Neuronal stem cell (in vitro differentiated cells): ENCODE measurements around the gene ACAD9.
A peak's percentile ranks its signal among the peaks of the same experiment; 100 is the strongest.

Experiments
- DNase-seq: peaks from one replicate; pipeline ENCODE4 v3.0.0-alpha.2; 2013; ENCODE audit warnings: low spot score
- H2AFZ ChIP-seq: one replicate; pipeline ENCODE4 v1.6.1; 2013; ENCODE audit warnings: mild to moderate bottlenecking, low read length, inconsistent platforms
- H2AK5ac ChIP-seq: 2 replicates; pipeline ENCODE4 v1.6.1; 2013; ENCODE audit warnings: low read depth, mild to moderate bottlenecking, inconsistent platforms, low read length, moderate library complexity, mixed read lengths
- H2BK120ac ChIP-seq: 2 replicates; pipeline ENCODE4 v1.6.1; 2013; ENCODE audit warnings: low read depth, mild to moderate bottlenecking, inconsistent platforms, low read length, moderate library complexity, mixed read lengths
- H2BK12ac ChIP-seq: one replicate; pipeline ENCODE4 v1.6.1; 2013; ENCODE audit warnings: low read length, inconsistent platforms
- H2BK15ac ChIP-seq: 2 replicates; pipeline ENCODE4 v1.6.1; 2013; ENCODE audit warnings: mild to moderate bottlenecking, low read length, inconsistent platforms, mixed read lengths
- H2BK5ac ChIP-seq: one replicate; pipeline ENCODE4 v1.6.1; 2013; ENCODE audit warnings: inconsistent platforms, mild to moderate bottlenecking, low read length, moderate library complexity
- H3K14ac ChIP-seq: one replicate; pipeline ENCODE4 v1.6.1; 2013; ENCODE audit warnings: low read length, inconsistent platforms
- H3K18ac ChIP-seq: 2 replicates; pipeline ENCODE4 v1.6.1; 2013; ENCODE audit warnings: low read length, inconsistent platforms
- H3K23ac ChIP-seq: 2 replicates; pipeline ENCODE4 v1.6.1; 2013; ENCODE audit warnings: low read depth, mild to moderate bottlenecking, mixed read lengths, low read length, inconsistent platforms; ENCODE audit not compliant: poor library complexity
- H3K27ac ChIP-seq: replicated peaks from 3 replicates; pipeline ENCODE4 v1.5.1; 2013; ENCODE audit warnings: low read length, inconsistent platforms
- H3K27me3 ChIP-seq, 3 experiments: 2 replicates each; pipeline ENCODE4 v1.6.1; 2013; ENCODE audit warnings: low read length in 3 of 3, mild to moderate bottlenecking in 2 of 3, inconsistent platforms in 1 of 3, low read depth in 1 of 3, mixed read lengths in 1 of 3, moderate library complexity in 1 of 3; ENCODE audit not compliant: control insufficient read depth in 3 of 3, insufficient read depth in 3 of 3
- H3K36me3 ChIP-seq, 2 donors: replicated peaks in 1 of 2; 2 replicates each; pipeline ENCODE4 v1.6.1; 2013; ENCODE audit warnings: low read length in 2 of 2; ENCODE audit not compliant: control insufficient read depth in 2 of 2, insufficient read depth in 2 of 2
- H3K4ac ChIP-seq: 2 replicates; pipeline ENCODE4 v1.6.1; 2013; ENCODE audit warnings: inconsistent platforms, mild to moderate bottlenecking, low read length, moderate library complexity
- H3K4me1 ChIP-seq, 2 donors: 1 replicate in 1 of 2; 2 replicates in 1 of 2; pipeline ENCODE4 v1.6.1; 2013; ENCODE audit warnings: low read length in 2 of 2, low read depth in 1 of 2; ENCODE audit not compliant: control insufficient read depth in 2 of 2, insufficient read depth in 1 of 2
- H3K4me2 ChIP-seq: one replicate; pipeline ENCODE4 v1.6.1; 2013; ENCODE audit warnings: mild to moderate bottlenecking, low read length, inconsistent platforms; ENCODE audit not compliant: insufficient read depth, poor library complexity, severe bottlenecking
- H3K4me3 ChIP-seq, 2 donors: 2 replicates each; pipeline ENCODE4 v1.5.1; 2013; ENCODE audit warnings: low read length in 2 of 2, mild to moderate bottlenecking in 2 of 2, inconsistent platforms in 1 of 2, moderate library complexity in 1 of 2
- H3K79me1 ChIP-seq: one replicate; pipeline ENCODE4 v1.6.1; 2013; ENCODE audit warnings: low read depth, mild to moderate bottlenecking, inconsistent platforms, low read length, moderate library complexity
- H3K9ac ChIP-seq: one replicate; pipeline ENCODE4 v1.6.1; 2013; ENCODE audit warnings: mild to moderate bottlenecking, low read depth, low read length, inconsistent platforms; ENCODE audit not compliant: poor library complexity
- H3K9me3 ChIP-seq, 2 donors: replicated peaks in 1 of 2; 2 replicates each; pipeline versions ENCODE3 to v1.6.1; 2013; ENCODE audit warnings: low read length in 2 of 2, mild to moderate bottlenecking in 2 of 2, inconsistent platforms in 1 of 2, low read depth in 1 of 2, mixed read lengths in 1 of 2, moderate library complexity in 1 of 2; ENCODE audit not compliant: control insufficient read depth in 2 of 2, insufficient read depth in 1 of 2
- H4K8ac ChIP-seq: one replicate; pipeline ENCODE4 v1.6.1; 2013; ENCODE audit warnings: low read depth, mild to moderate bottlenecking, inconsistent platforms, low read length, moderate library complexity
- H4K91ac ChIP-seq: one replicate; pipeline ENCODE4 v1.6.1; 2013; ENCODE audit warnings: low read length, low read depth, mild to moderate bottlenecking, inconsistent platforms; ENCODE audit not compliant: poor library complexity
- WGBS, 2 donors: extraction: QIAGEN DNeasy Blood & Tissue Kit; methylation state at CpG; one replicate each; pipeline ENCODE4 v1.1.7; 2013; ENCODE audit warnings: missing lambda C conversion rate in 2 of 2, mixed read lengths in 1 of 2; ENCODE audit not compliant: insufficient read length in 2 of 2, insufficient replicate concordance in 1 of 2; ENCODE audit errors: extremely low coverage in 2 of 2; 5-methylcytosine and 5-hydroxymethylcytosine counted together

ACAD9 gene

GRCh38 chr3:128835096-128835495 is 44.3 kb upstream of the ACAD9 start:
- Histone ChIP-seq H2BK5ac (no peak overlapping the region), H3K4me1 (no peaks in the 10 kb centered on the region), H3K27ac (no peak overlapping the region), H3K4me2 (no peak overlapping the region), H2BK12ac (no peak overlapping the region), H3K27me3 (no peaks in the 10 kb centered on the region), H3K4ac (no peak overlapping the region), H2BK15ac (no peak overlapping the region), H3K9ac (no peak overlapping the region), H3K14ac (no peak overlapping the region), H4K91ac (no peak overlapping the region), H2BK120ac (no peak overlapping the region), H3K79me1 (peaks cover 1% of the 10 kb centered on the region), H2AK5ac (no peak overlapping the region), H3K23ac (no peak overlapping the region), H2AFZ (peak overlapping the region; percentile 24), H3K4me3 (no peak overlapping the region), H3K9me3 (no peaks in the 10 kb centered on the region), H3K36me3 (no peaks in the 10 kb centered on the region), H3K18ac (no peak overlapping the region), H4K8ac (no peak overlapping the region)
- no peak for DNase-seq
- no CpG with 5 or more reads among the region's 4 CpGs for WGBS, 2 donors

- Histone ChIP-seq H3K9me3 (no peaks in the 10 kb centered on the region), H3K9ac (no peak overlapping the region), H3K18ac (no peak overlapping the region), H2AFZ (no peak overlapping the region), H2BK15ac (no peak overlapping the region), H4K8ac (peak overlapping the region; percentile 30), H2BK120ac (no peak overlapping the region), H3K4me2 (no peak overlapping the region), H3K14ac (peak overlapping the region; percentile 6), H3K4me3 (no peak overlapping the region), H3K4me1 (peaks cover 5 to 6% of the 10 kb centered on the region in 2 donors), H2BK12ac (no peak overlapping the region), H3K27me3 (no peaks in the 10 kb centered on the region), H2BK5ac (no peak overlapping the region), H4K91ac (no peak overlapping the region), H2AK5ac (no peak overlapping the region), H3K79me1 (no peaks in the 10 kb centered on the region), H3K27ac (no peak overlapping the region), H3K23ac (peak overlapping the region; percentile 29), H3K4ac (no peak overlapping the region), H3K36me3 (no peaks in the 10 kb centered on the region)
- no peak for DNase-seq
- WGBS, 2 donors, result no CpG with 5 or more reads among the region's 10 CpGs
Measured at GRCh38 chr3:128841926-128842920, 37.2 kb upstream of the ACAD9 start.

- Histone ChIP-seq H3K27ac (no peak overlapping the region), H3K18ac (no peak overlapping the region), H3K4me2 (no peak overlapping the region), H2BK5ac (no peak overlapping the region), H3K4ac (no peak overlapping the region), H2BK120ac (no peak overlapping the region), H3K79me1 (no peaks in the 10 kb centered on the region), H3K23ac (no peak overlapping the region), H2AFZ (no peak overlapping the region), H3K14ac (no peak overlapping the region), H2BK15ac (no peak overlapping the region), H2BK12ac (no peak overlapping the region), H3K36me3 (no peaks in the 10 kb centered on the region), H4K8ac (no peak overlapping the region), H3K9ac (no peak overlapping the region), H3K27me3 (no peaks in the 10 kb centered on the region), H3K4me3 (peak overlapping the region in 1 of 2 donors; percentile 20), H2AK5ac (no peak overlapping the region), H4K91ac (no peak overlapping the region), H3K9me3 (no peaks in the 10 kb centered on the region), H3K4me1 (peaks cover 5 to 6% of the 10 kb centered on the region in 2 donors)
- DNase-seq, result no peak
- WGBS, 2 donors, result no CpG with 5 or more reads among the region's 6 CpGs
Measured at GRCh38 chr3:128844502-128844901, 34.9 kb upstream of the ACAD9 start.

- no peak overlapping the region for H2BK12ac ChIP-seq
- peak overlapping the region; percentile 2 for H3K18ac ChIP-seq
- H3K36me3 ChIP-seq, result no peaks in the 10 kb centered on the region
- H3K4me2 ChIP-seq, result peak overlapping the region; percentile 62
- H3K4ac ChIP-seq, result no peak overlapping the region
- H4K91ac ChIP-seq, result no peak overlapping the region
- no peak overlapping the region for H2BK120ac ChIP-seq
- WGBS, 2 donors, result no CpG with 5 or more reads among the region's 14 CpGs
- H3K27ac ChIP-seq, result no peak overlapping the region
- no peak overlapping the region for H2BK5ac ChIP-seq
- H3K79me1 ChIP-seq, result no peaks in the 10 kb centered on the region
- H3K14ac ChIP-seq, result no peak overlapping the region
- H3K27me3 ChIP-seq, result no peaks in the 10 kb centered on the region
- H3K4me1 ChIP-seq, result peaks cover 5 to 6% of the 10 kb centered on the region in 2 donors
- H4K8ac ChIP-seq, result no peak overlapping the region
- DNase-seq, result no peak
- H3K4me3 ChIP-seq, result peak overlapping the region in 1 of 2 donors; percentile 64
- no peak overlapping the region for H3K23ac ChIP-seq
- H2AK5ac ChIP-seq, result no peak overlapping the region
- no peak overlapping the region for H2BK15ac ChIP-seq
- H3K9ac ChIP-seq, result no peak overlapping the region
- H2AFZ ChIP-seq, result peak overlapping the region; percentile 72
- no peaks in the 10 kb centered on the region for H3K9me3 ChIP-seq
Measured at GRCh38 chr3:128845119-128845777, 34.2 kb upstream of the ACAD9 start.
